B cell (primary cell): ENCODE data around the gene KLK2. TPM values are rescaled to one million over a fixed set of nuclear protein-coding genes. Genes with fewer than 3 reads are reported as not detected.

Source experiments
- ATAC-seq: fragments of 200-7000 bp; cut with Tn5 transposase; one replicate; pipeline ENCODE4 v1.10.0; 2021; ENCODE audit warnings: low read depth, mild to moderate bottlenecking, moderate number of reproducible peaks, moderate library complexity
- CTCF ChIA-PET: fragments of 350-600 bp; sonication (Branson Sonifier 250); formaldehyde crosslinking; loops from one replicate; lab custom pipeline; 2021; ENCODE audit warnings: antibody characterized with exemption, inconsistent platforms; lab: Charles Lee
- POLR2A ChIA-PET: fragments of 350-600 bp; sonication (Branson Sonifier 250); formaldehyde crosslinking; loops from one replicate; lab custom pipeline; 2021; ENCODE audit warnings: antibody characterized with exemption; lab: Charles Lee
- DNase-seq: peaks from one replicate; pipeline ENCODE4 v3.0.0; 2013
- H2AFZ ChIP-seq: 2 replicates; pipeline ENCODE4 v1.6.1; 2012; ENCODE audit warnings: mild to moderate bottlenecking, low read depth, low read length; ENCODE audit not compliant: insufficient read depth, poor library complexity, severe bottlenecking
- H3K27ac ChIP-seq, 2 donors: 1 replicate in 1 of 2; 2 replicates in 1 of 2; pipeline ENCODE4 v1.5.1; 2012 to 2013; ENCODE audit warnings: low read length in 2 of 2, mild to moderate bottlenecking in 2 of 2, moderate library complexity in 1 of 2
- H3K27me3 ChIP-seq, 4 experiments: fragments of 200-600 bp in 1 of 4; sonication (generic) in 1 of 4; replicated peaks in 1 of 4; 1 replicate in 2 of 4; 2 replicates in 2 of 4; pipeline versions ENCODE4 v1.6.1 to v1.7.0; 2013 to 2016; ENCODE audit warnings: low read length in 3 of 4, mild to moderate bottlenecking in 2 of 4, mixed read lengths in 1 of 4, moderate library complexity in 1 of 4; ENCODE audit not compliant: insufficient read depth in 4 of 4, control insufficient read depth in 3 of 4; ENCODE audit errors: control extremely low read depth in 1 of 4
- H3K36me3 ChIP-seq, 2 experiments: replicated peaks in 1 of 2; 1 replicate in 1 of 2; 2 replicates in 1 of 2; pipeline versions ENCODE4 v1.6.1 to v1.7.1; 2013; ENCODE audit warnings: low read length in 1 of 2; ENCODE audit not compliant: insufficient read depth in 2 of 2, control insufficient read depth in 1 of 2; ENCODE audit errors: control extremely low read depth in 1 of 2, extremely low read depth in 1 of 2
- H3K4me1 ChIP-seq, 2 donors: fragments of 200-600 bp in 1 of 2; sonication (generic) in 1 of 2; 1 replicate in 1 of 2; 2 replicates in 1 of 2; pipeline versions ENCODE4 v1.5.1 to v1.6.1; 2013 to 2017; ENCODE audit warnings: low read length in 2 of 2; ENCODE audit not compliant: control insufficient read depth in 2 of 2, insufficient read depth in 2 of 2
- H3K4me2 ChIP-seq: replicated peaks from 2 replicates; pipeline ENCODE3; 2012; ENCODE audit warnings: mild to moderate bottlenecking, low read depth, low read length; ENCODE audit not compliant: poor library complexity, severe bottlenecking
- H3K4me3 ChIP-seq, 5 experiments: fragments of 200-600 bp in 1 of 5; sonication (generic) in 1 of 5; 1 replicate in 3 of 5; 2 replicates in 2 of 5; pipeline versions ENCODE4 v1.5.1 to v1.7.0; 2011 to 2016; ENCODE audit warnings: low read length in 4 of 5, mild to moderate bottlenecking in 4 of 5, low read depth in 2 of 5, control low read depth in 1 of 5, moderate library complexity in 1 of 5; ENCODE audit not compliant: insufficient read depth in 1 of 5; ENCODE audit errors: control extremely low read depth in 1 of 5, extremely low read depth in 1 of 5
- H3K79me2 ChIP-seq: fragments of 200-600 bp; sonication (generic); one replicate; pipeline ENCODE4 v1.6.0; 2016; ENCODE audit warnings: low read length; ENCODE audit not compliant: control insufficient read depth, insufficient read depth
- H3K9ac ChIP-seq: fragments of 200-600 bp; sonication (generic); 2 replicates; pipeline ENCODE4 v1.6.1; 2017; ENCODE audit warnings: mild to moderate bottlenecking, low read length, moderate library complexity
- H3K9me3 ChIP-seq, 3 donors: one replicate each; pipeline versions ENCODE4 v1.6.1 to v1.7.1; 2013; ENCODE audit warnings: low read length in 2 of 3; ENCODE audit not compliant: control insufficient read depth in 2 of 3, insufficient read depth in 1 of 3; ENCODE audit errors: control extremely low read depth in 1 of 3
- H4K20me1 ChIP-seq: 2 replicates; pipeline ENCODE4 v1.6.0; 2012; ENCODE audit warnings: mild to moderate bottlenecking, low read length; ENCODE audit not compliant: insufficient read depth, control insufficient read depth, poor library complexity, severe bottlenecking
- H3K27ac Mint-ChIP-seq: one replicate; pipeline ENCODE4 v1.8.0; 2021; ENCODE audit warnings: mixed read lengths
- H3K27me3 Mint-ChIP-seq: one replicate; pipeline ENCODE4 v1.8.0; 2021; ENCODE audit warnings: mixed read lengths
- H3K4me1 Mint-ChIP-seq: one replicate; pipeline ENCODE4 v1.8.0; 2021; ENCODE audit warnings: mixed read lengths
- H3K4me3 Mint-ChIP-seq: one replicate; pipeline ENCODE4 v1.8.0; 2021; ENCODE audit warnings: mixed read lengths
- H3K9me3 Mint-ChIP-seq: one replicate; pipeline ENCODE4 v1.8.0; 2022; ENCODE audit warnings: mixed read lengths; ENCODE audit not compliant: insufficient read depth
- EZH2 ChIP-seq: IDR thresholded peaks from 2 replicates; pipeline ENCODE4 v1.6.1; 2012; ENCODE audit warnings: borderline replicate concordance, low read depth, mild to moderate bottlenecking, moderate library complexity, low read length; ENCODE audit not compliant: insufficient read depth, poor library complexity, severe bottlenecking
- WGBS: methylation state at CpG from one replicate; pipeline ENCODE4 v1.1.5; 2013; ENCODE audit warnings: missing lambda C conversion rate; ENCODE audit not compliant: insufficient coverage; 5-methylcytosine and 5-hydroxymethylcytosine counted together
- intact Hi-C: fragments of 100-400 bp; cut with micrococcal nuclease; formaldehyde crosslinking; loops from one replicate; pipeline ENCODE4 v1.10.0; 2022
- polyA plus RNA-seq: library from polyadenylated mRNA; depleted of rRNA; stranded (reverse); fragments of >200 nt; gene quantifications from 2 replicates; pipeline ENCODE4 v1.2.3, GENCODE V29; 2012
- total RNA-seq, 2 donors: library from RNA; stranded (reverse); fragments of 120-200 nt in 1 of 2; gene quantifications; 1 replicate in 1 of 2; 2 replicates in 1 of 2; pipeline versions ENCODE4 v1.2.3 to v1.2.4, GENCODE V29; 2013 to 2022
- TF ChIP-seq, protein P1 (sequence below): fragments of 200-600 bp; IDR thresholded peaks from one replicate; pipeline ENCODE4 v1.8.0; 2022; ENCODE audit warnings: antibody characterized with exemption, mild to moderate bottlenecking

KLK2 gene
- total and polyA plus RNA-seq, 2 donors (not counting 1 experiment from before 2014, with no cell fraction given) = 0.60 to 1.7 TPM

DNA sequence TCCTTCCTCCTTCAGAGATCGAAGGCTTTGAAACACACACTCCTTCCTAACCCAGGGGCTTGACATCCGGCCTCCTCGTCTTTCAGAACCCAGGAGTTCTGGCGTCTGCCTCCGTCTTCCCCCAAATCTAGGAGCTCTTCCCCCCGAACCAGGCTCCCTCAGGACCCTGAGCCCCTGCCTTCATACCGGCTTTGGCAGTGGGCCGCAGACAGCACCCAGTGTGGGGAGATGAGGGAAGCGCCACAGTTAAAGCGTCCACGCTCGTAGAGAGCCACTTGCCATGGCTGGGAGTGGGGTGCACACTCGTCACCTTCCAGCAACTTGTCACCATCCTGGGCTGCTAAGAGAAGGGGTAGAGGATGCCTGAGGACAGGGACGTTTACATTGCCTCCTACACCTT, 45.8 kb upstream of the KLK2 start:
- H3K4me3 ChIP-seq = no peak overlapping the region
- peaks cover 0 to 2% (median 0%) of the 10 kb centered on the region in 3 donors for H3K9me3 ChIP-seq
- H3K9ac ChIP-seq = no peak overlapping the region
- ChIA-PET POLR2A (no interaction called here), CTCF (no interaction called here)
- DNase-seq = no peak
- H3K27me3 Mint-ChIP-seq = peaks cover 43% of the 10 kb centered on the region
- peaks cover 0 to 11% (median 0%) of the 10 kb centered on the region in 4 experiments for H3K27me3 ChIP-seq
- peaks cover 11% of the 10 kb centered on the region for H3K4me1 Mint-ChIP-seq
- H3K36me3 ChIP-seq = no peaks in the 10 kb centered on the region
- H3K4me3 Mint-ChIP-seq = no peak overlapping the region
- TF ChIP-seq, protein P1, sequence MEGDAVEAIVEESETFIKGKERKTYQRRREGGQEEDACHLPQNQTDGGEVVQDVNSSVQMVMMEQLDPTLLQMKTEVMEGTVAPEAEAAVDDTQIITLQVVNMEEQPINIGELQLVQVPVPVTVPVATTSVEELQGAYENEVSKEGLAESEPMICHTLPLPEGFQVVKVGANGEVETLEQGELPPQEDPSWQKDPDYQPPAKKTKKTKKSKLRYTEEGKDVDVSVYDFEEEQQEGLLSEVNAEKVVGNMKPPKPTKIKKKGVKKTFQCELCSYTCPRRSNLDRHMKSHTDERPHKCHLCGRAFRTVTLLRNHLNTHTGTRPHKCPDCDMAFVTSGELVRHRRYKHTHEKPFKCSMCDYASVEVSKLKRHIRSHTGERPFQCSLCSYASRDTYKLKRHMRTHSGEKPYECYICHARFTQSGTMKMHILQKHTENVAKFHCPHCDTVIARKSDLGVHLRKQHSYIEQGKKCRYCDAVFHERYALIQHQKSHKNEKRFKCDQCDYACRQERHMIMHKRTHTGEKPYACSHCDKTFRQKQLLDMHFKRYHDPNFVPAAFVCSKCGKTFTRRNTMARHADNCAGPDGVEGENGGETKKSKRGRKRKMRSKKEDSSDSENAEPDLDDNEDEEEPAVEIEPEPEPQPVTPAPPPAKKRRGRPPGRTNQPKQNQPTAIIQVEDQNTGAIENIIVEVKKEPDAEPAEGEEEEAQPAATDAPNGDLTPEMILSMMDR = no peak
- TF ChIP-seq EZH2 = no peak
- peaks cover 3 to 15% of the 10 kb centered on the region in 2 donors for H3K4me1 ChIP-seq
- WGBS = 86% methylated on average over 6 of the region's 14 CpGs
- H3K9me3 Mint-ChIP-seq = no peaks in the 10 kb centered on the region
- intact Hi-C loops = no loop called here
- no peaks in the 10 kb centered on the region for H3K79me2 ChIP-seq
- no peak for ATAC-seq
- H2AFZ ChIP-seq = no peak overlapping the region
- H3K4me2 ChIP-seq = no peak overlapping the region
- no peaks in the 10 kb centered on the region for H4K20me1 ChIP-seq
- H3K27ac ChIP-seq = no peak overlapping the region
- no peak overlapping the region for H3K27ac Mint-ChIP-seq

DNA sequence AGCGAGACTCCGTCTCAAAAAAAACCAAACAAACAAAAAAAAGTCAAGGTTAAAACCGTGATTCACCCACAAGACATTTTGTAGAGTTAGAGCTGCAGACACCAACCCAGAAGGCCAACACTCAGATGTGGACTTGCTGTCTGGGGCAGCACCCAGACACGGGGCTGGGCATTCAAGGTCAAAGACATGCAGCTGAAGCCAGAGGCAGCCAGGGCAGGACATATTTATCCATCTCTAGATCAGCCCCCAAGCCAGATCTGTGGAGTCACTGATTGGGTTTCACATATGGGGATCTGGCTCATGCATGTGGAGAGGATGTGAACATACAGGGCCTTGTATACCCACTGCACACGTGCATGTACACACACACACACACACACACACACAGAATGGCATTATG, 43.4 kb upstream of the KLK2 start:
- WGBS = 64% methylated on average over 4 of the region's 5 CpGs
- Histone ChIP-seq H3K27me3 (peaks cover 0 to 24% (median 0%) of the 10 kb centered on the region in 4 experiments), H3K27ac (no peak overlapping the region), H3K9ac (no peak overlapping the region), H3K79me2 (no peaks in the 10 kb centered on the region), H3K9me3 (peaks cover 0 to 2% (median 0%) of the 10 kb centered on the region in 3 donors), H3K4me3 (no peak overlapping the region), H2AFZ (no peak overlapping the region), H3K4me1 (no peaks in the 10 kb centered on the region), H4K20me1 (no peaks in the 10 kb centered on the region), H3K4me2 (no peak overlapping the region), H3K36me3 (no peaks in the 10 kb centered on the region)
- ChIA-PET CTCF (no interaction called here), POLR2A (no interaction called here)
- TF ChIP-seq, protein P1 = no peak
- no peak for TF ChIP-seq EZH2
- intact Hi-C loops = no loop called here
- Mint-ChIP-seq H3K4me1 (no peaks in the 10 kb centered on the region), H3K27me3 (peaks cover 50% of the 10 kb centered on the region), H3K27ac (no peak overlapping the region), H3K9me3 (no peaks in the 10 kb centered on the region), H3K4me3 (no peak overlapping the region)
- DNase-seq (no peak), ATAC-seq (no peak)
